Sciatic nerve (tissue), 2 donors: ENCODE data around the gene CRTAC1. TPM values are rescaled to one million over a fixed set of nuclear protein-coding genes. Genes with fewer than 3 reads are reported as not detected.

ENCODE experiments used
- ATAC-seq: fragments of 200-7000 bp; cut with Tn5 transposase; one replicate; pipeline ENCODE4 v1.9.1; 2020; ENCODE audit warnings: mild to moderate bottlenecking, moderate library complexity
- DNase-seq: peaks from one replicate; pipeline ENCODE4 v3.0.0-alpha.2; 2020; ENCODE audit warnings: low spot score
- intact Hi-C: fragments of 100-400 bp; cut with DNase I; formaldehyde crosslinking; loops from one replicate; pipeline ENCODE4 v1.14.2; 2022
- total RNA-seq: library from RNA; stranded (reverse); fragmentation: NEBNext Ultra II Directional; extraction: Animal tissue kit (Norgen Biotek cat#: 25700); gene quantifications from one replicate; pipeline ENCODE4 v1.2.1, GENCODE V29; 2021
- donor health status: DM: no; HTN: no; CAD: no.
- donor health status: DM: no; HTN: no; CAD: no.

CRTAC1 gene
- total RNA-seq, 1 donor from 2014 or later, result 23.0 TPM

DNA sequence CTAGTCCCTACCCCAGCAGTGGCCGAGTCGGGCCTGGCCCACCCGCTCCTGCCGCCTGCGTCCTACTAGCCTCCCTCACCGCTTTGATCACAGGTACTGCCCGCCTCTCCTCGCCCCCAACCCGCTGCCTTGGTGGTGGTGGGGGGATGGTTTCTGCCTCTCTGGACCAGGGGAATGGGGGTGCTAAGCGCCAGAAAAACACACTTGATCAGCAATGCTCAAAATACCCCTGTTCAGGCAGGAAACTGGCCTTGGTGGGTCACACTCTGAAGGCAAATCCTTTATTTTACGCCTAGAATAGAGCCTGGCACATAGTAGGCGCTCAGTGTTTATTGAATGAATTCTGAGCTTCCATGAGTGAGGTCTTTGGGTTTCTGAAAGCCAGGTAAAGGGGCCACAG, 1.0 kb upstream of the CRTAC1 start:
- intact Hi-C loops, result no loop called here
- ATAC-seq (no peak), DNase-seq (no peak)

DNA sequence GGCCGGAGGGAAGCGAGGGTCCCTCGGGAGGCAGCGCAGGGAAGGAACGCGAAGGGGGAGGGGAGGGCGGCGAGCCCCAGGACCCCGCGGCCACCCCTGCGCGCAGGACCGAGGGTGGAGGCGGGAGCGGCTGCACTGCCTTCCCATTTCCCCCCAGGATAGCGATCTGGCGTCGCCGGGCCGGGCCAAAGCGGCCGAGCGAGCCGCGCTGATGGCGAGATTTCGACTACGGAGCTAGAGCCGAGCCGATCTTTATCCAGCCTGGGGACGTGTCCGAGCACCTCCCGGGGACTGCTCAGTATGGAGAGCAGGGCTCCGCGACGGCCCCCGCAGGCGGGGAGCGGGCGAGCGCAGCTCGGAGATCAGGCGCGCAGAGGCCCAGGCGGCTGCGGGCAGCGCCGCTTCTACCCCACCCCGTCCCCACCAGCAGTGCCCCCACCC, 590 bp upstream of the CRTAC1 start:
- intact Hi-C loops, result no loop called here
- no peak for DNase-seq
- peak; percentile 6 for ATAC-seq

DNA sequence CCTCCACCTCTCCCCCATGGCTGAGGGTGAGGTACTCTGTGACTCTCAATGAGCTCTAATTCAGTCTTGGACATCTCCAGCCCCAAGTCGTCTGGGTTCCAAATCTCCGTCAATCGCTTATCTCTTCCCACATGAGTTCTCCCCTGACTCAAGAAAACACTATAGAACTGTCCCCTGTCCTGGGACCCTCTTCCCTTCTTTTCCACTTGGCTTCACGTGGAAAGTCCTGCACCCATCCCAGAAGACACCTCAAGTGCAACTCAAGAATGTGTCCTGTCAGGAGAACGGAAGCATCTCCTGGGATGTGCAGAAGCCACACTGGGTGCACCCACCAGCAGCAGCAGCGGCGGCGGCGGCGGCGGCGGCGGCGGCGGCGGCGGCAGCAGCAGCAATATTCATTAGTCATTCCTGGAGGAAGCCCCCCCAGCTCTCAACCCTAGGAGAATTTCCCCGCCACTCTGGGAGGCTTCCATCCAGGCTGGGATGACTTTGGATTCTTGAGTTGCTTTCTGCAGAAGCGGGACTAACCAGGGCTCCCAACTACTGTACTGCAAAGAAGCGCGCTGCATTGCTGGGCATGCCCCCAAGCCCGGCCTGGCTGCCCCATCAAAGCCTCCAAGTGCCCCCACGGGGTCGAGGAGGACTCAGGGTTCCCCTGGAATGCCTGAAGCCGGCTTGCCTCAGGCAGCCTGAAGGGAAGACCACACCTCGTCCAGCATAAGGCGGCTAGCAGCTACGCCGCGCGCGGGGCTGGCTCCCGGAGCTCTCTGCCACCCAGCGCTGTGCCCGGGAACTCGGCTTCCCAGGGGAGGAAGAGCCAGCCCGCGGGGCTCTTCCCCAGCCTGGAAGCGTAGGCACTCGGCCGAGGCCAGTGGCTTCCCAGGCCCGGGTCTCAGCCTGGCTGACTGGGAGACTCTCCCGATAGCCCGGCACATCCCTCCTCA, 1.0 kb downstream of the CRTAC1 start:
- intact Hi-C loops, result no loop called here
- ATAC-seq, result peak; percentile 9
- DNase-seq, result no peak

DNA sequence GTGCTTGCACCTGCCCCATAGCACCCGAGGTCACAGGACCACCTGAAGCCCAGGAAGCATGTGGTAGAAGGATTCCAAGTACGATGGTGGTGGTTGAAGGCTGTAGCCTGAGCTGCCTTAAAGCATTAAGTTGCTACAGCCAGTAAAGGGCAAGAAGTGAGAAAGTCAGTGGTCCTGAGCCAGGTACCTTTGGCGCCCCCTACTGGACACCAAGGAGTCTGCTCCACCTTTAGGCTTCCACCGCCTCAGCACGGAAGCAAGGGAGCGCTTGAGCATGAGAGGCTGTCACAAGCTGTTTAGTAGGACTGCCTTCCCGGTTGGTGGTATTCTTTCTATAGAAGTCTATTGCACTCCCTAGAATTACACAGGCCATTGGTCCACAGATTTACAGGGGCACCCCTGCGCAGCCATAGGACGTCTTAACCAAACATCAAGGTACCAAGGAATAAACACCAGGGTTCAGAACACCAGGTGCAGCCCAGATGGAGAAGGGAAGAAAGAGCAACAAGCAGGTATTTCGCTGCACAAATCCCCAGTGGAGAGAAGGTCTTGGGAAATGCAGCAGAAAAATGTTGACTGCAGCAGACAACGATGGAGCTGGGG, 2.2 kb downstream of the CRTAC1 start:
- DNase-seq (peak; percentile 70), ATAC-seq (peak; percentile 50)
- intact Hi-C loops, result no loop called here

DNA sequence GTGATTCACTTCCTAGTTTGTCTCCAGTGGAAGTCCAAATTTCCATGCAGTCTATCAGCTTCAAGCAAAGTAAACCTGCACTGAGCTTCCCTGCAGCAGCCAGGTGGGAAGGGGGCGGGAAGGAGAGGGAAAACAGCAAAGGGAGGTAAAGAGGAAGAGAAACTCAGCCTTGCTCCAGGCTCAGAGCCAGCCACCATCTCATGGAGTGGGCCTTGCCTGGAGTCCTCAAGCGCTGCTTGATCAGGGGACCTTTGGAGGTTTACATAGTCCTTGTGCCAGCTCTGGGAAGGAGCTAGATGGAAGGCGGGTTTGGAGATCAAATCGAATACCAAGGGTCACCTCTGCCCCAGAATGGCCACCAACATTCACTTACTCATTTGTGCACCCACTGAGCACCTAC, 7.4 kb downstream of the CRTAC1 start:
- DNase-seq (no peak), ATAC-seq (no peak)
- intact Hi-C loops, result no loop called here

DNA sequence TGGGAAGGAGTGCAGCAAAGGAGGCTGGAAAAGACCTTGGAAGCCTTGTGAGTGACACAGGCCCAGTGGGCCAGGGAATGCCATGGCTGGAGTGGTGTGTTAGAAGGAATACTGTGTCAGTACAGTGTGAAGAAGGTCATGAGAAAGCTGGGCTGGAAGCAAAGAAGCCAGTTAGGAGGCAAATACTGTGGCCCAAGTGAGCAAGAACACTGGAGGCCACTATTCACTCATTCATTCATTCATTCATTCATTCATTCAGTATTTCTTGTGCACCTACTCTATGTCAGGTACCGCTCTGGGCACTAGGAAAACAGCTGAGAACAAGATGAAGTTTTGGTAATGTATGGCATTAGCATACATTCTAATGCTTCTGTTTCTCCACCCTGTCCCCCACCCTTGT, 9.6 kb downstream of the CRTAC1 start:
- DNase-seq (no peak), ATAC-seq (no peak)
- intact Hi-C loops, result no loop called here

DNA sequence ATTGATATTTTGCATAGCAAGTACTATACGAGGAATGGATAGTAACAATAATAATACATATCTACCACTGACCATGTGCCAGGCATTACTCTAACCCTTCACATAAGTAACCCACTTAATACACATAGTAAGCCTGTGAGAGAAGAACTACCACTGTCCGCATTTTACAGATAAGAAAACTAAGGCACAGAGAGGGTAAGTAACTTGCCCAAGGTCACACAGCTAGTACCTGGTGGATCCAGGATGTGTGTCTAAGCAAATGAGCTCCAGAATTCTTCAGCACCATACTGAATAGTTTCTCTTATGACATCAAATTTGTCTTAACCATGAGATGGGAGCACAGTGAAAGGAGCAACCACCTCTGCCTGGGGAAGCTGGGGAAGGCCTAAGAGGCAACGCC, 10.2 kb downstream of the CRTAC1 start:
- intact Hi-C loops, result no loop called here
- ATAC-seq, result no peak

DNA sequence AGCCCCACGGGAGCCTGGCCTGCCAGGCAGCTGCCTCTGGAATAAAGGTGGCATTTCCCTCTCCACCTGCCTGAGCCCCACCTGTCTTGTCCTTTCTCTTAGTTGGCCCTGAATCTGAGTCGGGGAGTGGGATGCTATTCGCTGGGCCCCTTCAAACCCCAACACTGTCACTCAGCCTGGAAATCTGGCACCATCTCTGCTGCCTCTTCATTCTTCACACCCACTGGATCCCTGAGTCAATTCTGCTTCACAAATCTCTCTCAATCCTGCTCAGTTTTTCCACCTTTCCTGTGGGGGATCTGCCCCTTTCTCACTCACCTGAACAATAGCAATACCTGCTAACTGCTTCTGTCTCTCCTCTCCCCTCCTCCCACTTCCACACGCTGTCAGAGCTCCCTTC, 10.6 kb downstream of the CRTAC1 start:
- intact Hi-C loops, result no loop called here
- DNase-seq (no peak), ATAC-seq (no peak)

More for the DNA sequence above, 10.2 kb downstream of the CRTAC1 start:
- no peak for DNase-seq

DNA sequence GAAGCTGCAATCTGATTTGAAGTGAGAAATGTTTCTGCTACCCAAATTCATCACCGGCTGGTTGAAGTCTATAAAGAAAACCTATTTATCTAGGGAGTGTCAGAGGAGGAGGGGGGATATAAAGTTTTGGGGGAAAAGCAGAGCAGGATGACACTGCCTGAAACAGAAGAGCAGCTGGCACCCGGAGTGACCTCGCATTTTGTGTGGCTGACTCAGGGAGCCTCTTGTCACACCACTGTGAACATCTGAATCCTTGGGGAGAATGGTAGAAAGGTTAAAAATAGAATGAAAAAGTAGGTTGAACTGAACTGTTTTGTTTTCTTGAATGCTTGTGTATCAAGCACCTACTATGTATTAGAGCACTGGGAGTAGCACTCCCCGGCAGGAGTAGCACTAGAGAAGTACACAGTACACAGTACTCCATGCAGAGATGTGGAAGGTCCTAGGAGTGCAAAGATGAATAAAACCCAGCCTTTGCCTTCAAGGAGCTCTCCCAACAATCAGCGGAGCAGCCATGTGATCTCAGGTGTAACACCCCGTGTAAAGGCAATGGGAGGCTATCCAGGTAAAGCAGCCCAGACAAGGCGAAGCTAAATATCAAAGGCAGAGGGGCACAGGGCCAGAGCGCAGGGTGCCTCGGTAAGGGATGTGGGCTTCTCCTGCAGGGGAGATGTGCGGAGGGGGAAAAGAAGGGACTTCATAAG, 13.5 kb downstream of the CRTAC1 start:
- intact Hi-C loops, result no loop called here
- ATAC-seq (no peak), DNase-seq (no peak)

DNA sequence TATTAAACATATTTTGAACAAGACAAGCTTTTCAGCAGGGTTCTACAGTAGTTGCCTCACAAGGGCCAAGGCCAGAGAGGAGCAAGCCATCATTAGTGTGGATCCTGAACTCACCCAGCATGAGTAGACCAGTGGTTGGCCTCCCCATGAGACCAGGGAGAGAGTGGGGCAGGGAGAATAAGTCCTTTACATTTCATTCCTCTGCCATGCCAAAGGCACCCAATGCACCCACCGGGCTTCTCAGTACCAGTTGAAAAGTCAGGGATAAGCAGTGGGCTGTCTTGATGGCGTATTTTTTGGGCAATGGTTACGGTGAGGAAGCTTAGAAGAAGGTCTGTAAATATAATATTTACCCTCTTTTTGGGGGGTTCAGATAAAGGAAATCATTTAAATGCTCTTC, 16.6 kb downstream of the CRTAC1 start:
- DNase-seq, result no peak

DNA sequence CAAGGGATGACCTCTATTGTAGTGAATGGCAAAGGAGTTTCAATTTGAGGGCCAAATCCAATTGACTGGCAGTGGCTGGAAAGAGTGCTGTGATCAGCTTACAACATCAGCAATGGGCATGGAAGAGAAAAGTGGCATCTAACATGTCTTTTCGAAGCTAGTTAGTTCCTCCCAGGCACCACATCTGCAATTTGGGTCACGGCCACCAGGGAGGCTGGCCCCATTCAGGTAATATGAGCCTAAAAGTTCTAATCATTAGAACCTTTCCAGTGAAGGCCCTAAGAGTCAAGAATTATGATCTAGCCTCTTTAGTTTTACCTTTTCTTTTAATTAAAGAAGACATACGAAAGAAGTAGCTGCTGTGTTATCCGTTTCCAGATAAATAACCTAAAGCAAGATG, 17.3 kb downstream of the CRTAC1 start:
- intact Hi-C loops, result no loop called here
- ATAC-seq, result no peak

More for the DNA sequence above, 16.6 kb downstream of the CRTAC1 start:
- no peak for ATAC-seq
- intact Hi-C loops, result no loop called here

DNA sequence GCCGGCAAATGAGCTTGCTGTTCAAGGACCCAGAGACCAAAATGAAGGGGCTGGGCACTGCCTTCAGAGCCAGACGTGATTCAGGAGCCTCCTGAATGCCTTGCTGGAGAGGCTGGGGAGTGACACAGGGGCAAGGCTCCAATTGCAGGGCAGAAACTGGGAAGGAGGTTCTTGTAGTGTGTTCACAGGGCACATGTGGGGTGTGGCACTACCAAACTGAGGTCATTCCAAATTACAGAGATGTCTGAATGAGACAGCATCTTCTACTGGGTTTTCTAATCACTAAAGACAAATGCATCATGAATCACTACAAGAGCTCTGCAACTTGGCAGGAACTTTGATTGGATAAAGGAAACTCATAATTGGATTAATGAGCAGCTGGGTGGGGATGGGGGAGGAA, 17.8 kb downstream of the CRTAC1 start:
- no peak for ATAC-seq
- DNase-seq, result no peak
- intact Hi-C loops, result no loop called here

More for the DNA sequence above, 17.3 kb downstream of the CRTAC1 start:
- no peak for DNase-seq

DNA sequence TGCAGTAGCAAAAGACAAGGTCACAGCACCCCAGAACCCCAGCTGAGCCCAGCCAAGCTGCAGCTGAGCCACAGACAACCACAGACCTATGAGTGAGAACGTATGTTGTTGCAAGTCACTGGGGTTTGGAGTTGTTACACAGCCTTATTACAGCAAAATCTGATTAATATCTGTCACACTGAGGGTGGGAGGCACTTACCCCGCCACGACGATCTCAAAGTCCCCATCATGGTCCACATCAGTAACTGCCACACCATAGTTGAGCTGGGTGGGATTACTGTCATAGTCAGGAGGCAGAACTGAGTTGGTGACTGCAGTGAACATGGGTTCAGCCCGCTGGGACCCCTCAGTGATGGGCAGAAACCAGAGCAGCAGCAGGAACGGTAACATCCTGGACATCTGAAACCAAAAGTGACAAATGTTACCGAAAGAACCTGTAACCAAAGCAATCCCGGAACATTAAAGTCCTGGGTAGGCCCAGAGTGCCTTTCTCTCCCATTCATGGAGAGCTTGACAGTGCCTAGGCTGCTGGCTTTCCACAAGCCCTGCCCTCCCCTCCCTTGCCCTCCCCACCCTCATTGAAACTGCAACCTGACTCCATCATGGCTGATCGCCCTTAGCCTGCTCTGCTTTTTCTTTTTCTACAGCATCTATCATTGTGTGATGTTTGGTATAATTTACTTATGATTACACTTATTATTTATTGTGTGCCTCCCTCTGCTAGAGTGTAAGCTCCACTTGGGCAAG, 19.3 kb downstream of the CRTAC1 start:
- no peak for DNase-seq
- ATAC-seq, result no peak
- intact Hi-C loops, result no loop called here

DNA sequence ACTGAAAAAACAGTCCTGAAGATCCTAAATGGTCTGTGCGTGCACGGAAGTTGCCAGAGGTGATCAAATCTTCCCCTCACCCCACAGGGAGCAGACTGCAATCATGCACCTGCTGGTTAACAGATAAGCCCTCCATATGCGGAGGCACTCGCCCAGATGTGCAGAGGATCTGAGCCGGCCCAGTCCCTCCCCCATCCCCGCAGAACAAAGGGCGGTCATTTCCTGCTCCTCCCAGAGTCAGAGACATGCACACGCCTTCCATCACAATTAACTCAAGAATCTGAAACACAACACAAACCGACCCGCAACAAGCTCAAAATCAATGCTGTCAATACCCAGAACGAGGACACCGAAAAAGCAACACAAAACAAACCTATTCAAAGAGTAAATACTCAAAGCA, 24.2 kb downstream of the CRTAC1 start:
- no peak for DNase-seq
- no peak for ATAC-seq
- intact Hi-C loops, result no loop called here

DNA sequence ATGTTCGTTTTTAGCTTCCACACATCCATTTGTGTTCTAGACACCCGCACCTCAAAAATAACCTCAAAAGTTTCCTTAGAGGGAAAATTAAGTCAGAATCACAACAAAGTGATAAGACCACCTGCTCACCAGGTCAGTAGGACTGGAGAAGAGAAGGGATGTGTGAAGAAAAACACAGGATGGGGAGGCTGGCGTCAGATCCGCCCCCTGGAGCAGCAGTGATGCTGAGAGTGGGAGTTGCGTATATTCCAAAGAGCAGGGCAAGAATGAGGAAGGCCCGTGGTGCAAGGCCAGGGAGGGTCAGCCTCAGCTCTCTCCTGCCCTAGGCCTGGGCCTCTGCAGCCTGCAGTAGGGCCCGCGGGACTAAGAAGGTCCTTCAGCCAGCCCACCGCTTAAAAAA, 28.7 kb downstream of the CRTAC1 start:
- intact Hi-C loops, result no loop called here
- no peak for ATAC-seq
- DNase-seq, result no peak

DNA sequence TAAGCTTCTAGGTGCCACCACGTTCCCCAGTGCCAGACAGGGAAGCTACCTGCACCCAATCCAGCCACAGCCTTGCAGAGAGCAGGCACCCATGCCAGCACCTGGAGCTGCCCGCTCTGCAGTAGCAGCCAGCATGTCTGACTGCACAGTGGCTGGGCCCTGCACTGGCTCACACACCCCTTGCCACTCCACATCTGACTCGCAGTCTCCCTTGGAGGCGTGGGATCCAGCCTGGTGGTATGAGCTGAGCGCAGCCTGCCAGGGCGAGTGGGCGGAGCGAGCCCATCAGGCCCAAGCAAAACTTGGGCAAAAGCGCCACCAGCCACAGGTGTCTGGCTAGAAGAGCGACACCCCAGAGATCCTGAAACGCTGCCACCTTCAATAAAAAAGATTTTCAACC, 30.1 kb downstream of the CRTAC1 start:
- no peak for DNase-seq
- ATAC-seq, result no peak
- intact Hi-C loops, result no loop called here

DNA sequence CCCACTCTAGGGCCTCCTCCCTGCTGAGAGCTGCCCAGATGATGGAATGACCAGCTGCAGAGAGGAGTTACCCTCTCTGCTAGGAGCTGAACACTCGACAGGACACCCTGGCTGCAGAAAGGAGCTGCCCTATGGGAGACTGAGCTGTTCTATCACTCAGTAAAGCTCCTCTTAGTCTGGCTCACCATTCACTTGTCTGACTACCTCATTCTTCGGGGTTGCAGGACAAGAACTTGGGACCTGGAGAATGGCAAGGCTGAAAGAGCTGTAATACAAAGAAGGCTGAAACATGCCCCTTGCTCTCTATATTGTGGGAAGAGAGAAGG, 30.5 kb downstream of the CRTAC1 start:
- no peak for ATAC-seq
- no peak for DNase-seq
- intact Hi-C loops, result no loop called here

DNA sequence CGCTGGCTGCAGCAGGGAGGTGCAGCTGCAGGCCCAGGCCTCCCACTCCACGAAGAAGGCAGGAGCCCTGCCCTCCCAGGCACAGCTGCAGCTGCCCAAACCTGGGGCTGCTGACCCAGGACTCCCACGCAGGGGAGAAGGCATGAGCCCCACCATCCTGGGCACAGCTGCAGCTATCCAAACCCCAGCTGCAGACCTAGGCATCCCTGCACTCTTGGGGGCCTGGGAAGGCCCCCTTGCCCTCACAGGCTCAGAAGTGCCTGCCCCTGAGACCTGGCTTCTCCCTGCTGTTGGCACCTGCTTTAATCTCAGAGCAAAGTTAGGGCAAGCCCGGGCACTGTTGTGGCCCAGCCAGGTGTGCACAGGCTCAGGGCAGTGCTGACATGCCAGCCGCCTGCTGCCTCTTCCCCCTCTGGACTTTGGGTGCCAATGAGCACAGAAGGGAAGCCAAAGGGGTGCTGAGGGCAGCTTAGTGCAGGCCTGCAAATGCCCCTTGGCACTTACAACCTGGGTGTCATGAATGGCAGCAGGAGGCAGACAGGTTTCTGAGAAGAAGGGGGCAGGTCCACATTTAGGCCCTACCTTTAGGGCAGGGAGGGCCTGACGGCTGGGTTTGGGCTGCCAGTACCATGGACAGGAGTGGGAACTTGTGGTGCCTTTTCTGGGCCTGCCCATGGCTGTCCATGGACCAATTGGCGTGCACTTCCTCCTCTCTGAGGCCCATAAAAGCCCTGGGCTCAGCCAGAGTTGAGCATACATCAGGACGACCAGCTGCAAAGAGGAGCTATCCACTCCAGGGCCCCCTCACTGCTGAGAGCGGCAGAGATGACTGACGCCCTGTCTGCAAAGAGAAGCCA, 31.1 kb downstream of the CRTAC1 start:
- intact Hi-C loops, result no loop called here
- no peak for DNase-seq
- no peak for ATAC-seq

DNA sequence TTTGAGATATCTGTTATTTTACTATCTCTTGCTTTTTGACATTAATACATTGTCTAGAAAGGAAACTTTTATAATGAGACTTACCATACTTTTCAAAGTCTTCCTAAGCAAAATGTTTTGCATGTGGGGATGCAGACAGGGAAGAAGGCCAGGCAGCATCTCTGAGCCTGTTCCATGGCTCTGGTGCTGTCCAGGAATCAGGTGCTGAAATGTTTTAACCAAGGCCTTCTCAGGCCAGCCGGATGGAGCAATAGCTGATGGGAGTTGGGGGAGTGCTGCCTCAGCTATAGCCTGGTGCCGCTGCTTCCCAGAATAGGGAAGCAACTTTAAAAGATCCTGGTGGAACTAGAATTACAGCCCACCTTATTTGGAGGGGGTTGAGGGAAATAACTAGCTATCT, 38.5 kb downstream of the CRTAC1 start:
- ATAC-seq (no peak), DNase-seq (no peak)
- intact Hi-C loops, result no loop called here
